ENCODE results near the gene PLA2R1.
A peak's percentile ranks its signal among the peaks of the same experiment; 100 is the strongest.
"Not testable (repeated sequence)": the region's sequence is repeated elsewhere in the genome, so short reads cannot be mapped to it uniquely, and the experiment has no call there.

Gene PLA2R1

DNA sequence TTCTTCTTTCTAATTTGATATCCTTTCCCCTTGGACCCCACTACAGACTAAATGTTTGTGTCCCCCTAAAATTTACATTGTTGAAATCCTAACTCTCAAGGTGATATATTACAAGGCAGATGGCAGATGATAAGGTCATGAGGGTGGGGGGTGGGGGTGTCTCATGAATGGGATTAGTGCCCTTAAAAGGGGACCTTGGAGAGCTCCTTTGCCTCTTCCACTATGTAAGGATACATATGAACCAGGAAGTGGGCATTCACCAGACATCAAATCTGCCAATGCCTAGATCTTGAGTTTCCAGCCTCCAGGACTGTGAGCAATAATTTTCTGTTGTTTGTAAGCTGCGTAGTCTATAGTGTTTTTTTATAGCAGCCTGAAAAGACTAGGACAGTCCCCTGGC, 89.1 kb downstream of the PLA2R1 start:
- H3K27ac Mint-ChIP-seq = no peak overlapping the region
- H3K4me3 Mint-ChIP-seq = no peak overlapping the region
- ATAC-seq (replicated peaks) (no peak), DNase-seq (no peak)
- no peaks in the 10 kb centered on the region for H3K9me3 Mint-ChIP-seq
- no peaks in the 10 kb centered on the region for H3K4me1 Mint-ChIP-seq (ENCODE audit: low read depth in 2 of 2)
- H3K36me3 Mint-ChIP-seq (ENCODE audit: insufficient read depth) = no peaks in the 10 kb centered on the region
- peaks cover 25 to 35% of the 10 kb centered on the region in 2 donors for H3K27me3 Mint-ChIP-seq

- peaks cover 10 to 21% of the 10 kb centered on the region in 2 donors for H3K27me3 Mint-ChIP-seq
- H3K4me3 Mint-ChIP-seq = no peak overlapping the region
- no peaks in the 10 kb centered on the region for H3K9me3 Mint-ChIP-seq
- no peaks in the 10 kb centered on the region for H3K4me1 Mint-ChIP-seq (ENCODE audit: low read depth in 2 of 2)
- ATAC-seq (replicated peaks) (no peak), DNase-seq (no peak)
- no peak overlapping the region for H3K27ac Mint-ChIP-seq
- H3K36me3 Mint-ChIP-seq (ENCODE audit: insufficient read depth) = no peaks in the 10 kb centered on the region
Measured at GRCh38 chr2:159971365-159972152, 90.9 kb downstream of the PLA2R1 start.

DNA sequence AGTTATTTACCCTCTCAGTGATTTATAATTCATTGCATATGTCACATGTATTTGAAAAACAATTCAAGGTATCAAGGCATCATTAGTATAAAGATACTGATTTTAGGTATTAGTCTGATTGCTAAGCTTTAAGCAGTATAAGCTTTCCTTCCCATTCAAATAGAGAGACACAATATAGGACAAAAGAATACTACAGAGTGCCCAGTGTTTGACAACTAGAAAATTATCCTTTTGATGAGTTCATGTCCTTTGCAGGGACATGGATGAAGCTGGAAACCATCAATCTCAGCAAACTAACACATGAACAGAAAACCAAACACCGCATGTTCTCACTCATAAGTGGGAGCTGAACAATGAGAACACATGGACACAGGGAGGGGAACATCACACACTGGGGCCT, 91.9 kb downstream of the PLA2R1 start:
- not testable (repeated sequence) for H3K36me3 Mint-ChIP-seq (ENCODE audit: insufficient read depth); H3K27ac Mint-ChIP-seq; H3K4me3 Mint-ChIP-seq; H3K4me1 Mint-ChIP-seq (ENCODE audit: low read depth in 2 of 2); ATAC-seq (replicated peaks); H3K9me3 Mint-ChIP-seq; DNase-seq
- peaks cover 10 to 15% of the 10 kb centered on the region in 2 donors for H3K27me3 Mint-ChIP-seq

GRCh38 chr2:159968279-159968900, 94.0 kb downstream of the PLA2R1 start:
- Mint-ChIP-seq H3K27ac (no peak overlapping the region), H3K4me1 (ENCODE audit: low read depth in 2 of 2) (no peaks in the 10 kb centered on the region), H3K4me3 (no peak overlapping the region), H3K27me3 (peaks cover 0 to under 1% of the 10 kb centered on the region in 2 donors), H3K36me3 (ENCODE audit: insufficient read depth) (no peaks in the 10 kb centered on the region), H3K9me3 (no peaks in the 10 kb centered on the region)
- DNase-seq (peak in 1 of 3 experiments; percentile 1), ATAC-seq (replicated peaks) (no peak)

DNA sequence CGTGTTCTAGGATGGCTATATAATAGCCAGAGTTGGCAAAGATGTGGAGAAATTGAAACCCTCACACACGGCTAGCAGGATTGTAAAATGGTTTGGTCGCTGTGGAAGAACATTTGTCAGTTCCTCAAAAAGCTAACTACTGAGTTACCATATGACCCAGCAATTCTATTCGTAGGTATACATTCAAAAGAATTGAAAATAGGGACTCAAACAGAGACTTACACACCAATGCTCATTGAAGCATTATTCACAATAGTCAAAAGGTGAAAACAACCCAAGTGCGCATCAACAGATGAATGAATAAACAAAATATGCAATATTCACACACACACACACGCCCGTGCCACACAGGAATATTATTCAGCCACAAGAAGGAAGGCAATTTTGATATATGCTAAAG, 98.7 kb downstream of the PLA2R1 start:
- ATAC-seq (replicated peaks) (no peak), DNase-seq (no peak)
- no peaks in the 10 kb centered on the region for H3K4me1 Mint-ChIP-seq (ENCODE audit: low read depth in 2 of 2)
- H3K4me3 Mint-ChIP-seq = no peak overlapping the region
- H3K27me3 Mint-ChIP-seq = peaks cover 10 to 14% of the 10 kb centered on the region in 2 donors
- H3K9me3 Mint-ChIP-seq = no peaks in the 10 kb centered on the region
- H3K36me3 Mint-ChIP-seq (ENCODE audit: insufficient read depth) = no peaks in the 10 kb centered on the region
- no peak overlapping the region for H3K27ac Mint-ChIP-seq

DNA sequence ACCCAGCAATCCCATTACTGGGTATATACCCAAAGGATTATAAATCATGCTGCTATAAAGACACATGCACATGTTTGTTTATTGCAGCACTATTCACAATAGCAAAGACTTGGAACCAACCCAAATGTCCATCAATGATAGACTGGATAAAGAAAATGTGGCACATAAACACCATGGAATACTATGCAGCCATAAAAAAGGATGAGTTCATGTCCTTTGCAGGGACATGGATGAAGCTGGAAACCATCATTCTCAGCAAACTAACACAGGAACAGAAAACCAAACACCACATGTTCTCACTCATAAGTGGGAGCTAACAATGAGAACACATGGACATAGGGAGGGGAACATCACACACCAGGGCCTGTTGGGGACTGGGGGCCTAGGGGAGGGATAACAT, 99.9 kb downstream of the PLA2R1 start:
- not testable (repeated sequence) for H3K4me3 Mint-ChIP-seq; H3K4me1 Mint-ChIP-seq (ENCODE audit: low read depth in 2 of 2); H3K36me3 Mint-ChIP-seq (ENCODE audit: insufficient read depth); H3K27ac Mint-ChIP-seq; DNase-seq; ATAC-seq (replicated peaks); H3K9me3 Mint-ChIP-seq
- H3K27me3 Mint-ChIP-seq = peaks cover 10 to 14% of the 10 kb centered on the region in 2 donors

- Mint-ChIP-seq H3K9me3 (no peaks in the 10 kb centered on the region), H3K36me3 (ENCODE audit: insufficient read depth) (no peaks in the 10 kb centered on the region), H3K4me1 (ENCODE audit: low read depth in 2 of 2) (no peaks in the 10 kb centered on the region), H3K27ac (no peak overlapping the region), H3K27me3 (peaks cover 14 to 17% of the 10 kb centered on the region in 2 donors), H3K4me3 (no peak overlapping the region)
- DNase-seq (no peak), ATAC-seq (replicated peaks) (no peak)
Measured at GRCh38 chr2:159961451-159961850, 101.0 kb downstream of the PLA2R1 start.

DNA sequence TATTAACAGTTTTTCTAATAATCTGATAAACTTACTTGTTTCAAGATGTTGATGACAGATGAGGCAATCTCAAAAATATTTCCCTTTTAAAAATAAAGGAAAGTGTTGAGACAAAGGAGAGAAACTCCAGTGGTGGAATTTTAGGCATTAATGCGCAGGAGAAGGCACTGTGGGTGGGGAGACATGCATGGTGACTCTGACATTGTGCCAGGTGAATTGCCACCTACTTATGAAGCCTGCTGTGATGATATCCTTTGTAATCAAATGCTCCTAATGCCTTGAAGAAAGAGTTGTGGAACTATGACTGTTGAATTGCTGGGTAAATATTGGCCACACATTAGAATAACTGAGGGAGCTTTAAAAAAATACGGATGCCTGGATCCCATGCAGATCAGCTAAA, 101.4 kb downstream of the PLA2R1 start:
- ATAC-seq (replicated peaks) = no peak
- Mint-ChIP-seq H3K27me3 (peaks cover 14 to 19% of the 10 kb centered on the region in 2 donors), H3K9me3 (no peaks in the 10 kb centered on the region), H3K4me1 (ENCODE audit: low read depth in 2 of 2) (no peaks in the 10 kb centered on the region), H3K27ac (no peak overlapping the region), H3K36me3 (ENCODE audit: insufficient read depth) (no peaks in the 10 kb centered on the region), H3K4me3 (no peak overlapping the region)
- DNase-seq = no peak

DNA sequence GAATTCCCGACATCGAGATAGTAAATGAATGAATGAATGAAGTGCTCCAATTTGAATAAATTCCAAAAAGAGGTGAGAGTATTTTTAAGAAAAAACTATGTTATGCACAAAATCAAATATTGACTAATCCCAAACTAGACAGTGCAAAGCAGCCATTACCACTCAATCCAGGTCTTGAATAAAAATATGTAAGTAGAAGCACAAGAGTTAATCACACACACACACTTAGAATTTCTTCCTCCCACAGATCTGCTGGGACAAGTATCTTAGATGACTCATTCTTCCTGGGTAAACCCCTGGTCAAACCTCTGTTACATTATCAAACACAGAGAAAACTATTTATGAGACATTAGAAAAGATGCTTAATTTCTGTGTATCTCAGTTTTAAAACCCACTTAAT, 102.0 kb downstream of the PLA2R1 start:
- no peaks in the 10 kb centered on the region for H3K36me3 Mint-ChIP-seq (ENCODE audit: insufficient read depth)
- ATAC-seq (replicated peaks) (no peak), DNase-seq (no peak)
- no peak overlapping the region for H3K4me3 Mint-ChIP-seq
- H3K27ac Mint-ChIP-seq = no peak overlapping the region
- peaks cover 14 to 19% of the 10 kb centered on the region in 2 donors for H3K27me3 Mint-ChIP-seq
- no peaks in the 10 kb centered on the region for H3K4me1 Mint-ChIP-seq (ENCODE audit: low read depth in 2 of 2)
- H3K9me3 Mint-ChIP-seq = no peaks in the 10 kb centered on the region

DNA sequence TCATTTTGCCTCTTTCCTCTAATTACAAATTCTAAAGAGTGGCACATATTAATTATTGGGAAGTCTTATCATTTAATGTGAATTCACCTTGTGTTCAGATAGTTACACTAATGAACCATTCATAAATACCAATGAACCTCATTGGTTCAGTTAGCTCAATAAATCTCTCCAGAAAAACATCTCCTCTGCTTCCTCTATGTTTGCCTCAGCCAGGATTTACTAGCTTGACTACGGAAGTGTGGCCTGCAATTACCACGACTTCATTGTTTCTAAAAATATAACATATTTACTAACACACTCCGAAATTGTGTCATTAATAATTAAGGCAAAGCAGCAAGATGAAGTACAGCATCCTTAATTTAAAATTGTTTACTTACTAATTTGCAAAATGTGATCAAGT, 103.3 kb downstream of the PLA2R1 start:
- no peak overlapping the region for H3K27ac Mint-ChIP-seq
- H3K4me3 Mint-ChIP-seq = no peak overlapping the region
- ATAC-seq (replicated peaks) = no peak
- H3K27me3 Mint-ChIP-seq = peaks cover 14 to 22% of the 10 kb centered on the region in 2 donors
- H3K9me3 Mint-ChIP-seq = no peaks in the 10 kb centered on the region
- H3K36me3 Mint-ChIP-seq (ENCODE audit: insufficient read depth) = no peaks in the 10 kb centered on the region
- no peak for DNase-seq
- no peaks in the 10 kb centered on the region for H3K4me1 Mint-ChIP-seq (ENCODE audit: low read depth in 2 of 2)

GRCh38 chr2:159953136-159953823, 109.1 kb downstream of the PLA2R1 start:
- H3K9me3 Mint-ChIP-seq = no peaks in the 10 kb centered on the region

DNA sequence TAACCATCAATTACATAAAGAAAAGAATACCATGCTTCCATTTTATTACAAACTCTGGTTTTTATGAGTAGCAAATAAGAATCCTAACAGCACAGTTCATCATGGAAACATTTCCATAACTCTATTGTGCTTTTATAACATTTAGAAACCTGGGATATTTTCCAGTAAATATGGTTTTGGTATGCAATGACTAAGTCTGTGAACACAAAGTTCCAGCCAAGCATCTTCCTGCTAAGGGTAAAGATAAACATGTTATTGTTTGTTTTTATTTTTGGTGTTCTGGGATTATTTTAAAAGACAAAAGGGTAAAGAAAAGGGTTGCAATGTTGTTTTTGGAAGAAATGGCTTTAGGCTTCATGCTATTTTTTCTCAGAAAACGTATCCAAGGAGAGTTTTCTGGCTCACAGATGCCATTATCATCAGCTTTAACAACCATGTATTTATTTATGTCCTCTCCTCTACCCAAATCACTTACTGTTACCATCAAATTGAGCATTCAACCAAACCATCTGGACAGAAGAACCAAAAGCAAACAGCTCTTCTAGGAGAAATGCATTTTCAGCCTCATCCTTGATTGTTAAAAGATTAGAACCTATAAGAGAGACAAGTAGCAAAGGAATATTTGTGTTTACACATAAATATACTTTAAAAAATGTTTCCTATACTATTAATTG, 116.0 kb downstream of the PLA2R1 start:
- Mint-ChIP-seq H3K36me3 (ENCODE audit: insufficient read depth) (no peaks in the 10 kb centered on the region), H3K4me3 (no peak overlapping the region), H3K9me3 (no peaks in the 10 kb centered on the region), H3K27ac (no peak overlapping the region), H3K27me3 (peaks cover 17 to 26% of the 10 kb centered on the region in 2 donors), H3K4me1 (ENCODE audit: low read depth in 2 of 2) (no peaks in the 10 kb centered on the region)
- ATAC-seq (replicated peaks) (no peak), DNase-seq (no peak)

More at GRCh38 chr2:159953136-159953823, 109.1 kb downstream of the PLA2R1 start:
- Mint-ChIP-seq H3K4me1 (ENCODE audit: low read depth in 2 of 2) (no peaks in the 10 kb centered on the region), H3K4me3 (no peak overlapping the region), H3K36me3 (ENCODE audit: insufficient read depth) (no peaks in the 10 kb centered on the region), H3K27ac (no peak overlapping the region), H3K27me3 (peaks cover 18 to 35% of the 10 kb centered on the region in 2 donors)
- no peak for ATAC-seq (replicated peaks)
- DNase-seq = no peak

DNA sequence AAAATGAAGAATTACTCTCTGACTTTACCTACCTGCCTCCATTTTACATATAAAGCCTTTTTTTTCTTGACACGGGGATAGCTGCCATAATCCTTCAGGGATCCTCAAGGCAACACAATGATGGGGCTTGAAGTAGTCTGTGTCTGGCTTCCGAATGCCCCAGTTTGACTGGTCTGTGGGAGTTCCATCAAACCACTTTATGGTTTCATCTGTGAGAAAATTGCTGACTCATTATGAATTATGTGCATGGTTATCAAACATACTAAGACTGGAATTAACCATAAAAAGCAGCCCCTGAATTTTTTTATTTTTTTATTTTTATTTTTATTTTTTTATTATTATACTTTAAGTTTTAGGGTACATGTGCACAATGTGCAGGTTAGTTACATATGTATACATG, 117.5 kb downstream of the PLA2R1 start:
- H3K27ac Mint-ChIP-seq = no peak overlapping the region
- H3K4me1 Mint-ChIP-seq (ENCODE audit: low read depth in 2 of 2) = no peaks in the 10 kb centered on the region
- H3K36me3 Mint-ChIP-seq (ENCODE audit: insufficient read depth) = no peaks in the 10 kb centered on the region
- ATAC-seq (replicated peaks) = no peak
- peaks cover 2 to 14% of the 10 kb centered on the region in 2 donors for H3K27me3 Mint-ChIP-seq
- H3K9me3 Mint-ChIP-seq = no peaks in the 10 kb centered on the region
- DNase-seq = no peak
- no peak overlapping the region for H3K4me3 Mint-ChIP-seq
